Endometrial microvascular endothelial cells (primary cell): ENCODE results near the gene SMIM23. TPM values are rescaled to one million over a fixed set of nuclear protein-coding genes. Genes with fewer than 3 reads are reported as not detected.

Experiments used
- in situ Hi-C: cut with HindIII; loops from 2 replicates; pipeline ENCODE4 v1.10.0; 2017; ENCODE audit warnings: low sequenced_read_pairs, low pct_unique_long_range_greater_than_20kb; ENCODE audit errors: inconsistent ontology term
- total RNA-seq: library from RNA; depleted of rRNA; stranded (reverse); fragments of >200 nt; gene quantifications from one replicate; pipeline ENCODE4 v1.2.3, GENCODE V29; 2015; ENCODE audit errors: inconsistent ontology term

Gene SMIM23
- total RNA-seq, 1 donor from 2014 or later = not detected

- in situ Hi-C loops = no loop called here
These were observed 21.5 kb downstream of the SMIM23 start for GRCh38 chr5:171806976-171807747.

- in situ Hi-C loops = no loop called here
These were observed 22.8 kb downstream of the SMIM23 start for GRCh38 chr5:171808453-171808852.

- in situ Hi-C loops = no loop called here
These were observed 23.3 kb downstream of the SMIM23 start for GRCh38 chr5:171808951-171809350.

DNA sequence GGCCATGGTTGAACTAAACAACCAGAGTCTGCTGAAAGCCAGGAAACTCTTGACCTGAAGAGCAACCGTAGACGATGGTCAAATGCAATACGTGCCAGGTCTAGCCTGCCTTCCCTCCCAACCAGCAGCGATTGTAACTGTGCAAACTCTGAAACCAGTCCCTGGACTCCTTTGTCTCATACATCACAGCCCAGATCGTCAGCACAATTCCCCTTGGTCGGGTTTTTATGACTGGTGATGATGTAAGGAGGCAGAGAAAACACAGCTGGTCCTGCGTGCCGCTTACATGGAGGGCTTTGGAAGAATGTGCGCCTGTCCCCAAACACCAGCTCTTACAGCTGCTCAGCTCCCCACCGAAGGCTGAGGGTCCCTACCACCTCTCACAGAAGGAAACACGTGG lies 24.6 kb downstream of the SMIM23 start:
- in situ Hi-C loops = no loop called here

GRCh38 chr5:171813270-171813669 lies 27.7 kb downstream of the SMIM23 start:
- in situ Hi-C loops = no loop called here

DNA sequence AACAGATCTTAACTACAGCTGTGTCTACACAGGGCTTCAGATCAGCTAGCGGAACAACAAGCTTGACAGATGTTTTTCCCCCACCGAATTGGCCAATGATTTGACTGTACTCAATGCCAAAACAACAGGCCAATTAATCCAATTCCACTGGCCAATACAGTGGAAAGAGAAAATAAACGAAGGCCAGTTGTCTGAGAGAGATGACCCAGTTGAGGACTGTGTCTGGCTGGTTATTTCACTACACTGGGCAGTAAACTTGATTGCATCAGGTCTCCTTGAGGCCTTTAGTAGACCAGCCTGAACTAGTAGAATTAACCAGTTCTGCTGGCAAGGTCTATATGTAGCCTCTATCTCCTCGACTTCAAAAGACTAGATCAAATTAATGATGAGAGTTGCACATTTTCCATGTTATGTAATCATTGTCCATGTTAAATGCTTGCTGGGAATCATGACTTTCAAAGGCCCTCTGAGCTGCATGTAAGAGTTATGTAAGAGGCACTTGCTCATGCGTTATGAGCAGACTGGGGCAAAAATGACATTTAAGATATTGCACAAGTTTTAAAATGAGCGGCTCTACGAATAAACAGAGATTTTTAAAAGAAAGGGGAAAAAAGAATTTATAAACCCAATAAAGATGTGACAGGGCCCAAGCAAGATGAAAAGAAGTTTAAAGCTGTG lies 28.3 kb downstream of the SMIM23 start:
- in situ Hi-C loops = no loop called here

GRCh38 chr5:171816666-171817065 lies 31.0 kb downstream of the SMIM23 start:
- in situ Hi-C loops = no loop called here

GRCh38 chr5:171820561-171820960 lies 34.9 kb downstream of the SMIM23 start:
- in situ Hi-C loops = no loop called here

DNA sequence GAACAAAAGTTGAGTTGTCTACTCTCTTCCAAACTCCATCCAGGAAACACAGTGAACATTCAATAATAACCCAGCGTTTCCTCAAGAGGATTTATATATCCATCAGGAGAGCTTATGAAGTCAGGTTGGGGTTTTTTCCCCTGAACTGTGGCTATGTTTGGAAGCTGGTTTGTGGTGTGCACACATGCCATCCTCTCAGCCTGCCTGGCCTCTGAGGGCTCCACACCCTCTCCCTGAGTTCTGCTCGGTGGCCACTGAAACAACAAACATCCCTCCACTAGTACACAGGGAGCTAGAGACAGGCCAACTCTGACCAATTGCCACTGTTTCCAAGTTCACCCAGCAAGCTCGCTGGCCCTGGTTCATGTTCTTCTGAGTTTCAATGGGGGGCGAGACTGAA lies 35.7 kb downstream of the SMIM23 start:
- in situ Hi-C loops = no loop called here

GRCh38 chr5:171823269-171823668 lies 37.7 kb downstream of the SMIM23 start:
- in situ Hi-C loops = no loop called here

- in situ Hi-C loops = no loop called here
These were observed 39.4 kb downstream of the SMIM23 start for GRCh38 chr5:171825051-171825450.

- in situ Hi-C loops = no loop called here
These were observed 40.5 kb downstream of the SMIM23 start for GRCh38 chr5:171826132-171826531.

DNA sequence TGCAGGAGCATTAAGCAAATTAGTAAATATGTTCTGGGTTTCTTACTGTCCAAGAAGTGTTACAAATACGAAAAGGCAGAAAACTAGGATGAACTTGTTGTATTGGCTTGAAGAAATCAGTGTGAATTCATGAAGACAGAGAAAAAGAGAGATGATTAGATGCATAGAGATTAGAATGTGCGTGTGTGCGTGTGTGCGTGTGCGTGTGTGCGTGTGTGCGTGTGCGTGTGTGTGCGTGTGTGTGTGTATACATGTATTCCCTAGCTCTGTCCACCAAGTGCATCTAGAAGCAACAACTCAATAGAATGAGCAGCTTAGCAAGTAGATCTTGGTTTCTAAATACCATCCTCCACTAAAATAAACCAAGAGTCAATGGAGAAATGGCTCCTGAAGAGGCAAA lies 41.5 kb downstream of the SMIM23 start:
- in situ Hi-C loops = no loop called here

DNA sequence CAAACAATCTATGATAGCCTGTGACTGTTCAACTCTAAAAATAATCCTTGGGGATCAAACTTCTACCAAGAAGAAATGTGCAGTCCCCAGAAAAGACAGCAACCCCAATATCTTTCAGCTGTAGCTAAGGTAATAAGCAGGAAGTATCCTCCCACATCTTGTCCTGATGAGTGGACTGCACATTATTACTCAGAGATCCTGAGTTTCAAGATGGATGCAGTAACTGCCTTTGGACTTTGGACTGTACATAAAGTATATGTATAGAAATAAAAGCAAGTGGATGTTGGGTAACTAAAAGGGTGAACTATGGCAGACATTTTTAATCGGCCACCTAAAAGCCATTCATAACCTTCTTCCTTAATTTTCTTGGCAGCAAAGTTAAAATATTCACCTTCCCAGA lies 45.1 kb downstream of the SMIM23 start:
- in situ Hi-C loops = no loop called here

DNA sequence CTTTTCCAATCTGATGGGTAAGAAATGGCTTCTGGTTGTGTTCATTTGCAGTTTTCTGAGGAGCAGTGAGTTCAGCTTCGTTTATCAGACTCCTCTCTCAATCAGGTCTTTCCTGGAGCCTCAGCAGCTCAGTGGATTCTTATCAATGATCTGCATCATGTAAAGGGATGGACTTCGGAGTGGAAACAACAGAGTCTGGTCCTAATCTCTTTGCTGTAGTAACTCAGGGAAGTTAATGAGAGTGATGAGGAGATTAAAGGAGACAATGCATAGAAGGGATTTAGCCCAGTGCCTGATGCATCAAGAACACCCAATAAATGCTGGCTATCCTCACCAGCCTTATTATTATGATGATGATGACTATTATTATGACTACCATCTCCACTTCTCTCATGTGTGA lies 47.2 kb downstream of the SMIM23 start:
- in situ Hi-C loops = no loop called here

DNA sequence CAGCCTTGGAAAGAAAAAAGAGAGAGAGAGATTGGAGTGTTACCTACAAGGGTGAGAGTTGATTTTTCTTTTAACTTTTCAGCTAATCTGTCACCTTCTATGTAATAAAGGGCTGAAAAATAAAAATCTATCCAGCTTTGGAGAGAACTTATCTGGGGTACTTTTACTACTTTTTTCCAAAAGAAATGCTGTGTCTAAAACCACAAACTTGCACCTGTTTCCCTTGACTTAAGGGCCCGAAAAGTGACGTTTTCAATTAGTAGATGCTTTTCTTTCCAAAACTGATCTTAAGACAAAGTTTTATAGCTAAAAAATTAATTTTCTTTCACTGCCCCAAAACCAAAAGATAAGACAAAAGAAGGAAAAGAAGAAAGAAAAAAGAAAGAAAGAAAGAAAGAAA lies 48.8 kb downstream of the SMIM23 start:
- in situ Hi-C loops = no loop called here

- in situ Hi-C loops = no loop called here
These were observed 49.4 kb downstream of the SMIM23 start for GRCh38 chr5:171835066-171835465.

- in situ Hi-C loops = no loop called here
These were observed 51.9 kb downstream of the SMIM23 start for GRCh38 chr5:171837522-171837921.

GRCh38 chr5:171838066-171838465 lies 52.4 kb downstream of the SMIM23 start:
- in situ Hi-C loops = no loop called here

- in situ Hi-C loops = no loop called here
These were observed 53.5 kb downstream of the SMIM23 start for GRCh38 chr5:171839112-171839511.
